Measurements from ENCODE around the gene SMARCA2.

GRCh38 chr9:2163231-2163885 lies 148.2 kb downstream of the SMARCA2 start:
- TF ChIP-seq CTCF (IDR thresholded peaks at IDR 0.05) (no peak), POLR2A (IDR thresholded peaks at IDR 0.05) (no peak)

Measured in thyroid gland (tissue), 4 donors.